ENCODE results near the gene MRPL48. TPM values are rescaled to one million over a fixed set of nuclear protein-coding genes. Genes with fewer than 3 reads are reported as not detected.
"Not testable (repeated sequence)": the region's sequence is repeated elsewhere in the genome, so short reads cannot be mapped to it uniquely, and the experiment has no call there.

The MRPL48 gene
- total and polyA plus RNA-seq, 10 of the 15 experiments (the other 5 are each of a cell fraction or from before 2014, with no cell fraction given): 46.7 to 159 (median 83.4) TPM

DNA sequence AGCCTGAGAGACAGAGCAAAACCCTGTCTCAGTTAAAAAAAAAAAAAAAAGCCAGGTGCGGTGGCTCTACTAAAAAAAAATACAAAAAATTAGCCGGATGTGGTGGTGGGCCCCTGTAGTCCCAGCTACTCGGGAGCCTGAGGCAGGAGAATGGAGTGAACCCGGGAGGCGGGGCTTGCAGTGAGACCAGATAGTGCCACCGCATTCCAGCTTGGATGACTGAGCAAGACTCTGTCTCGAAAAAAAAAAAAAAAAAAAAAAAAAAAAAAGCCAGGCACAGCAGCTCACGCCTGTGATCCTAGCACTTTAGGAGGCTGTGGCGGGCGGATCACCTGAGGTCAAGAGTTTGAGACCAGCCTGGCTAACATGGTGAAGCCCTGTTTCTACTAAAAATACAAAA lies 92.8 kb downstream of the MRPL48 start:
- ATAC-seq; BruUV-seq (replicated peaks); DNase-seq (ENCODE audit: low read depth, low spot score); in situ Hi-C loops (cut with MboI); H4K20me1 ChIP-seq (ENCODE audit: control insufficient read depth, insufficient read depth); H3K4me3 ChIP-seq; H3K27me3 ChIP-seq (replicated peaks in 1 of 2; ENCODE audit: control insufficient read depth in 2 of 2, insufficient read depth in 2 of 2, low read length in 1 of 2); H3K4me1 ChIP-seq (ENCODE audit: control insufficient read depth, insufficient read depth, low read length); H3K27ac ChIP-seq (ENCODE audit: control insufficient read depth, insufficient read depth); intact Hi-C loops (cut with micrococcal nuclease; ENCODE audit: unreplicated experiment); FAIRE-seq; H2AFZ ChIP-seq (ENCODE audit: control insufficient read depth, low read depth, low read length); H3K4me2 ChIP-seq (ENCODE audit: control insufficient read depth, insufficient read depth); H3K9ac ChIP-seq (ENCODE audit: control insufficient read depth, insufficient read depth, low read length); H3K9me3 ChIP-seq (replicated peaks; ENCODE audit: control insufficient read depth, insufficient read depth, low read length); H3K36me3 ChIP-seq (ENCODE audit: control insufficient read depth in 2 of 2, insufficient read depth in 2 of 2, low read length in 1 of 2): not testable (repeated sequence)
- POLR2A ChIA-PET: interaction anchor here (0.6 to 1.6 kb wide), 2 partner anchors 14 to 67 kb away, joined by 4 to 9 read pairs; no protein-coding TSS in a partner anchor
- H3K79me2 ChIP-seq (ENCODE audit: control insufficient read depth, insufficient read depth, low read length): peaks cover 26% of the 10 kb centered on the region
- RAD21 ChIA-PET (ENCODE audit: unreplicated experiment): interaction anchor here (0.7 kb wide), 1 partner anchor 553 kb away, joined by 3 read pairs; no protein-coding TSS in a partner anchor
- CTCF ChIA-PET: interaction anchor here (1.7 kb wide), 1 partner anchor 8 kb away, joined by 4 read pairs; no protein-coding TSS in a partner anchor
- WGBS (ENCODE audit: insufficient coverage, insufficient replicate concordance, low lambda C conversion rate, missing lambda C conversion rate): 95% methylated on average over 7 of the region's 10 CpGs
- SMC1A ChIA-PET (ENCODE audit: uncharacterized antibody, unreplicated experiment): interaction anchor here (0.6 kb wide), 1 partner anchor 19 kb away, joined by 3 read pairs; no protein-coding TSS in a partner anchor

- ChIA-PET CTCF (no interaction called here), SMC1A (ENCODE audit: uncharacterized antibody, unreplicated experiment) (interaction anchor here (1.0 kb wide), 1 partner anchor 12 kb away, joined by 4 read pairs; no protein-coding TSS in a partner anchor), POLR2A (no interaction called here), RAD21 (ENCODE audit: unreplicated experiment) (no interaction called here)
- intact Hi-C loops (cut with micrococcal nuclease; ENCODE audit: unreplicated experiment) (no loop called here), in situ Hi-C loops (cut with MboI) (no loop called here)
- H3K27me3 ChIP-seq (replicated peaks in 1 of 2; ENCODE audit: control insufficient read depth in 2 of 2, insufficient read depth in 2 of 2, low read length in 1 of 2): no peaks in the 10 kb centered on the region
- no peak overlapping the region for H3K4me3 ChIP-seq
- DNase-seq (ENCODE audit: low read depth, low spot score) (no peak), FAIRE-seq (no peak), ATAC-seq (no peak)
- no peak overlapping the region for H2AFZ ChIP-seq (ENCODE audit: control insufficient read depth, low read depth, low read length)
- no peaks in the 10 kb centered on the region for H4K20me1 ChIP-seq (ENCODE audit: control insufficient read depth, insufficient read depth)
- no peaks in the 10 kb centered on the region for H3K9me3 ChIP-seq (replicated peaks; ENCODE audit: control insufficient read depth, insufficient read depth, low read length)
- no peak overlapping the region for H3K4me2 ChIP-seq (ENCODE audit: control insufficient read depth, insufficient read depth)
- no peaks in the 10 kb centered on the region; a peak in 2 of 4 replicates for H3K36me3 ChIP-seq (ENCODE audit: control insufficient read depth in 2 of 2, insufficient read depth in 2 of 2, low read length in 1 of 2)
- H3K9ac ChIP-seq (ENCODE audit: control insufficient read depth, insufficient read depth, low read length): no peak overlapping the region
- H3K27ac ChIP-seq (ENCODE audit: control insufficient read depth, insufficient read depth): no peak overlapping the region
- H3K79me2 ChIP-seq (ENCODE audit: control insufficient read depth, insufficient read depth, low read length): no peaks in the 10 kb centered on the region; the same call in 1 of the 2 replicates
- no TSS peak for BruUV-seq (replicated peaks)
- H3K4me1 ChIP-seq (ENCODE audit: control insufficient read depth, insufficient read depth, low read length): no peaks in the 10 kb centered on the region
- 100% methylated on average over 2 of the region's 2 CpGs for WGBS (ENCODE audit: insufficient coverage, insufficient replicate concordance, low lambda C conversion rate, missing lambda C conversion rate)
- TF ChIP-seq EGR1 (IDR thresholded peaks at IDR 0.05; ENCODE audit: borderline replicate concordance in 1 of 2, low read depth in 2 of 2, low read length in 2 of 2) (no peak), FOXK2 (IDR thresholded peaks at IDR 0.05) (no peak), IKZF2 (IDR thresholded peaks at IDR 0.05) (no peak), ZZZ3 (IDR thresholded peaks at IDR 0.05; ENCODE audit: control insufficient read depth, insufficient read length, low read depth) (no peak), SP1 (IDR thresholded peaks at IDR 0.05; ENCODE audit: low read depth, low read length) (no peak), BHLHE40 (IDR thresholded peaks at IDR 0.05; ENCODE audit: borderline replicate concordance in 1 of 2, low read depth in 2 of 2, low read length in 1 of 2) (no peak), NR2C2 (IDR thresholded peaks at IDR 0.05; ENCODE audit: borderline replicate concordance, control insufficient read depth, insufficient read length, low read depth) (no peak), SIN3A (IDR thresholded peaks at IDR 0.05; ENCODE audit: low read depth, low read length) (no peak)
- TF ChIP-seq, protein P1, sequence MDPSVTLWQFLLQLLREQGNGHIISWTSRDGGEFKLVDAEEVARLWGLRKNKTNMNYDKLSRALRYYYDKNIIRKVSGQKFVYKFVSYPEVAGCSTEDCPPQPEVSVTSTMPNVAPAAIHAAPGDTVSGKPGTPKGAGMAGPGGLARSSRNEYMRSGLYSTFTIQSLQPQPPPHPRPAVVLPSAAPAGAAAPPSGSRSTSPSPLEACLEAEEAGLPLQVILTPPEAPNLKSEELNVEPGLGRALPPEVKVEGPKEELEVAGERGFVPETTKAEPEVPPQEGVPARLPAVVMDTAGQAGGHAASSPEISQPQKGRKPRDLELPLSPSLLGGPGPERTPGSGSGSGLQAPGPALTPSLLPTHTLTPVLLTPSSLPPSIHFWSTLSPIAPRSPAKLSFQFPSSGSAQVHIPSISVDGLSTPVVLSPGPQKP (IDR thresholded peaks at IDR 0.05; ENCODE audit: low read depth, low read length): no peak
- TF ChIP-seq, protein P2, sequence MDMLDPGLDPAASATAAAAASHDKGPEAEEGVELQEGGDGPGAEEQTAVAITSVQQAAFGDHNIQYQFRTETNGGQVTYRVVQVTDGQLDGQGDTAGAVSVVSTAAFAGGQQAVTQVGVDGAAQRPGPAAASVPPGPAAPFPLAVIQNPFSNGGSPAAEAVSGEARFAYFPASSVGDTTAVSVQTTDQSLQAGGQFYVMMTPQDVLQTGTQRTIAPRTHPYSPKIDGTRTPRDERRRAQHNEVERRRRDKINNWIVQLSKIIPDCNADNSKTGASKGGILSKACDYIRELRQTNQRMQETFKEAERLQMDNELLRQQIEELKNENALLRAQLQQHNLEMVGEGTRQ (IDR thresholded peaks at IDR 0.05; ENCODE audit: borderline replicate concordance, low read depth, low read length): no peak
- TF ChIP-seq, protein P3, sequence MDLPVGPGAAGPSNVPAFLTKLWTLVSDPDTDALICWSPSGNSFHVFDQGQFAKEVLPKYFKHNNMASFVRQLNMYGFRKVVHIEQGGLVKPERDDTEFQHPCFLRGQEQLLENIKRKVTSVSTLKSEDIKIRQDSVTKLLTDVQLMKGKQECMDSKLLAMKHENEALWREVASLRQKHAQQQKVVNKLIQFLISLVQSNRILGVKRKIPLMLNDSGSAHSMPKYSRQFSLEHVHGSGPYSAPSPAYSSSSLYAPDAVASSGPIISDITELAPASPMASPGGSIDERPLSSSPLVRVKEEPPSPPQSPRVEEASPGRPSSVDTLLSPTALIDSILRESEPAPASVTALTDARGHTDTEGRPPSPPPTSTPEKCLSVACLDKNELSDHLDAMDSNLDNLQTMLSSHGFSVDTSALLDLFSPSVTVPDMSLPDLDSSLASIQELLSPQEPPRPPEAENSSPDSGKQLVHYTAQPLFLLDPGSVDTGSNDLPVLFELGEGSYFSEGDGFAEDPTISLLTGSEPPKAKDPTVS (IDR thresholded peaks at IDR 0.05; ENCODE audit: low read depth, low read length): no peak
- TF ChIP-seq, protein P4, sequence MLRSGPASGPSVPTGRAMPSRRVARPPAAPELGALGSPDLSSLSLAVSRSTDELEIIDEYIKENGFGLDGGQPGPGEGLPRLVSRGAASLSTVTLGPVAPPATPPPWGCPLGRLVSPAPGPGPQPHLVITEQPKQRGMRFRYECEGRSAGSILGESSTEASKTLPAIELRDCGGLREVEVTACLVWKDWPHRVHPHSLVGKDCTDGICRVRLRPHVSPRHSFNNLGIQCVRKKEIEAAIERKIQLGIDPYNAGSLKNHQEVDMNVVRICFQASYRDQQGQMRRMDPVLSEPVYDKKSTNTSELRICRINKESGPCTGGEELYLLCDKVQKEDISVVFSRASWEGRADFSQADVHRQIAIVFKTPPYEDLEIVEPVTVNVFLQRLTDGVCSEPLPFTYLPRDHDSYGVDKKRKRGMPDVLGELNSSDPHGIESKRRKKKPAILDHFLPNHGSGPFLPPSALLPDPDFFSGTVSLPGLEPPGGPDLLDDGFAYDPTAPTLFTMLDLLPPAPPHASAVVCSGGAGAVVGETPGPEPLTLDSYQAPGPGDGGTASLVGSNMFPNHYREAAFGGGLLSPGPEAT (IDR thresholded peaks at IDR 0.05; ENCODE audit: low read depth): no peak
These were observed 96.2 kb downstream of the MRPL48 start for GRCh38 chr11:73883856-73884255.
